Cerebellar cortex (tissue), 1 donor: ENCODE measurements around the gene HOMER1.
"Not testable (repeated sequence)": the region's sequence is repeated elsewhere in the genome, so short reads cannot be mapped to it uniquely, and the experiment has no call there.

Source experiments
- DNase-seq: peaks from one replicate; pipeline ENCODE4 v3.0.0-alpha.2; 2015; ENCODE audit warnings: low spot score

Gene HOMER1

GRCh38 chr5:79417495-79417894 is 96.4 kb downstream of the HOMER1 start:
- DNase-seq: no peak

GRCh38 chr5:79416499-79416898 is 97.4 kb downstream of the HOMER1 start:
- DNase-seq: no peak

GRCh38 chr5:79413112-79413511 is 100.8 kb downstream of the HOMER1 start:
- DNase-seq: no peak

GRCh38 chr5:79408028-79408427 is 105.9 kb downstream of the HOMER1 start:
- no peak for DNase-seq

- DNase-seq: no peak
Measured at GRCh38 chr5:79407591-79407990, 106.3 kb downstream of the HOMER1 start.

GRCh38 chr5:79401216-79401615 is 112.7 kb downstream of the HOMER1 start:
- DNase-seq: no peak

- no peak for DNase-seq
Measured at GRCh38 chr5:79399046-79399445, 114.9 kb downstream of the HOMER1 start.

GRCh38 chr5:79397080-79397479 is 116.9 kb downstream of the HOMER1 start:
- no peak for DNase-seq

GRCh38 chr5:79396265-79396664 is 117.7 kb downstream of the HOMER1 start:
- no peak for DNase-seq

GRCh38 chr5:79395296-79395695 is 118.6 kb downstream of the HOMER1 start:
- no peak for DNase-seq

- no peak for DNase-seq
Measured at GRCh38 chr5:79392776-79393175, 121.2 kb downstream of the HOMER1 start.

- no peak for DNase-seq
Measured at GRCh38 chr5:79386679-79387078, 127.3 kb downstream of the HOMER1 start.

GRCh38 chr5:79385126-79385525 is 128.8 kb downstream of the HOMER1 start:
- not testable (repeated sequence) for DNase-seq

- no peak for DNase-seq
Measured at GRCh38 chr5:79378510-79379186, 135.3 kb downstream of the HOMER1 start.

GRCh38 chr5:79357398-79357797 is 156.5 kb downstream of the HOMER1 start:
- DNase-seq: no peak

- no peak for DNase-seq
Measured at GRCh38 chr5:79349881-79350280, 164.1 kb downstream of the HOMER1 start.

GRCh38 chr5:79349047-79349446 is 164.9 kb downstream of the HOMER1 start:
- DNase-seq: no peak

- DNase-seq: no peak
Measured at GRCh38 chr5:79346420-79346824, 167.5 kb downstream of the HOMER1 start.

GRCh38 chr5:79333852-79334557 is 179.9 kb downstream of the HOMER1 start:
- no peak for DNase-seq

- no peak for DNase-seq
Measured at GRCh38 chr5:79330071-79330470, 183.9 kb downstream of the HOMER1 start.

GRCh38 chr5:79329453-79329852 is 184.5 kb downstream of the HOMER1 start:
- DNase-seq: no peak
